Measurements from ENCODE around the gene DDN. TPM values are rescaled to one million over a fixed set of nuclear protein-coding genes. Genes with fewer than 3 reads are reported as not detected.

The DDN gene
- total and polyA plus RNA-seq, 9 of the 15 experiments (the other 6 are each of a cell fraction or from before 2014, with no cell fraction given): 0.03 to 3.6 (median 1.6) TPM

DNA sequence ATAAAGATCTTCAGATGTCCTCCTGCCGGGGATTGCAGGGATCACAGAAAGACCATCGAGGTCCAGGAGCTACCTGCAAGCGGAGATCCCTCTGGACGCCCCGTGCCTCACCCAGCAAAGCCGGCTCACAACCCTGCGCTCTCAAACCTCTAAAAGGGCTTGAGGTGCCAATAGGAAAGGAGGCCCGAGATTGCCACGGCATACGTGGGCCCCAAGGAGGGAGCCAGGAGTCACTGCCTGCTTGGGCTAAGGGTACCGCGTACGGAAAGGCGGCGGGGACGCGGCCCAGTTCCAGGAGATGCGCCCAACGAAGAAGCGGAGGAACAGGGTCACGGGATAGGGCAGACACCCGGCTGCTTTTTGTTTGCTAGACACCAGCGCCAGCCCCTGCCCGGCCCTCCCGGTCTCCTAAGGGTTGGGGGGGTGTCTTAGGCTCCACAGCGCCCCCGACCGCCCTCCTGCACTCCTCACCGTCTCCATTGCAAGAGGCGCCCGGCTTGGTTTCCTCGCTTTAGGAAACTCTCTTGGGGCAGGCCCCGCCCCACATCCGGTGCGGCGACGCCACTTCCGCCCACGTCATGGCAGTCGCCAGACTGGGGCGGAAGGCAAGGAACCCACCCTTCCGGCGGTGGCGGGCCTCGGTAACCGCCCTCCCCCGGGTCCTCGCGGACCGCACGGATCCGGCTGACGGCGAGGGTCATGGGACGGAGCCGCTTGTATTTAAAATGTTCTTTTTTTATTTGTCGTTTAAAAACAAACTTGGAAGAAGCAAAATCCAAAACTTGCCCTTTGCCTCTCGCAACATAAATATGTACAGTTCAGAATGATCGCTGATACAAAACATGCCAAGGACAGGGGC lies 19.3 kb upstream of the DDN start, which contains the start of gene PRKAG1 (continued):
- TF ChIP-seq, protein P1, sequence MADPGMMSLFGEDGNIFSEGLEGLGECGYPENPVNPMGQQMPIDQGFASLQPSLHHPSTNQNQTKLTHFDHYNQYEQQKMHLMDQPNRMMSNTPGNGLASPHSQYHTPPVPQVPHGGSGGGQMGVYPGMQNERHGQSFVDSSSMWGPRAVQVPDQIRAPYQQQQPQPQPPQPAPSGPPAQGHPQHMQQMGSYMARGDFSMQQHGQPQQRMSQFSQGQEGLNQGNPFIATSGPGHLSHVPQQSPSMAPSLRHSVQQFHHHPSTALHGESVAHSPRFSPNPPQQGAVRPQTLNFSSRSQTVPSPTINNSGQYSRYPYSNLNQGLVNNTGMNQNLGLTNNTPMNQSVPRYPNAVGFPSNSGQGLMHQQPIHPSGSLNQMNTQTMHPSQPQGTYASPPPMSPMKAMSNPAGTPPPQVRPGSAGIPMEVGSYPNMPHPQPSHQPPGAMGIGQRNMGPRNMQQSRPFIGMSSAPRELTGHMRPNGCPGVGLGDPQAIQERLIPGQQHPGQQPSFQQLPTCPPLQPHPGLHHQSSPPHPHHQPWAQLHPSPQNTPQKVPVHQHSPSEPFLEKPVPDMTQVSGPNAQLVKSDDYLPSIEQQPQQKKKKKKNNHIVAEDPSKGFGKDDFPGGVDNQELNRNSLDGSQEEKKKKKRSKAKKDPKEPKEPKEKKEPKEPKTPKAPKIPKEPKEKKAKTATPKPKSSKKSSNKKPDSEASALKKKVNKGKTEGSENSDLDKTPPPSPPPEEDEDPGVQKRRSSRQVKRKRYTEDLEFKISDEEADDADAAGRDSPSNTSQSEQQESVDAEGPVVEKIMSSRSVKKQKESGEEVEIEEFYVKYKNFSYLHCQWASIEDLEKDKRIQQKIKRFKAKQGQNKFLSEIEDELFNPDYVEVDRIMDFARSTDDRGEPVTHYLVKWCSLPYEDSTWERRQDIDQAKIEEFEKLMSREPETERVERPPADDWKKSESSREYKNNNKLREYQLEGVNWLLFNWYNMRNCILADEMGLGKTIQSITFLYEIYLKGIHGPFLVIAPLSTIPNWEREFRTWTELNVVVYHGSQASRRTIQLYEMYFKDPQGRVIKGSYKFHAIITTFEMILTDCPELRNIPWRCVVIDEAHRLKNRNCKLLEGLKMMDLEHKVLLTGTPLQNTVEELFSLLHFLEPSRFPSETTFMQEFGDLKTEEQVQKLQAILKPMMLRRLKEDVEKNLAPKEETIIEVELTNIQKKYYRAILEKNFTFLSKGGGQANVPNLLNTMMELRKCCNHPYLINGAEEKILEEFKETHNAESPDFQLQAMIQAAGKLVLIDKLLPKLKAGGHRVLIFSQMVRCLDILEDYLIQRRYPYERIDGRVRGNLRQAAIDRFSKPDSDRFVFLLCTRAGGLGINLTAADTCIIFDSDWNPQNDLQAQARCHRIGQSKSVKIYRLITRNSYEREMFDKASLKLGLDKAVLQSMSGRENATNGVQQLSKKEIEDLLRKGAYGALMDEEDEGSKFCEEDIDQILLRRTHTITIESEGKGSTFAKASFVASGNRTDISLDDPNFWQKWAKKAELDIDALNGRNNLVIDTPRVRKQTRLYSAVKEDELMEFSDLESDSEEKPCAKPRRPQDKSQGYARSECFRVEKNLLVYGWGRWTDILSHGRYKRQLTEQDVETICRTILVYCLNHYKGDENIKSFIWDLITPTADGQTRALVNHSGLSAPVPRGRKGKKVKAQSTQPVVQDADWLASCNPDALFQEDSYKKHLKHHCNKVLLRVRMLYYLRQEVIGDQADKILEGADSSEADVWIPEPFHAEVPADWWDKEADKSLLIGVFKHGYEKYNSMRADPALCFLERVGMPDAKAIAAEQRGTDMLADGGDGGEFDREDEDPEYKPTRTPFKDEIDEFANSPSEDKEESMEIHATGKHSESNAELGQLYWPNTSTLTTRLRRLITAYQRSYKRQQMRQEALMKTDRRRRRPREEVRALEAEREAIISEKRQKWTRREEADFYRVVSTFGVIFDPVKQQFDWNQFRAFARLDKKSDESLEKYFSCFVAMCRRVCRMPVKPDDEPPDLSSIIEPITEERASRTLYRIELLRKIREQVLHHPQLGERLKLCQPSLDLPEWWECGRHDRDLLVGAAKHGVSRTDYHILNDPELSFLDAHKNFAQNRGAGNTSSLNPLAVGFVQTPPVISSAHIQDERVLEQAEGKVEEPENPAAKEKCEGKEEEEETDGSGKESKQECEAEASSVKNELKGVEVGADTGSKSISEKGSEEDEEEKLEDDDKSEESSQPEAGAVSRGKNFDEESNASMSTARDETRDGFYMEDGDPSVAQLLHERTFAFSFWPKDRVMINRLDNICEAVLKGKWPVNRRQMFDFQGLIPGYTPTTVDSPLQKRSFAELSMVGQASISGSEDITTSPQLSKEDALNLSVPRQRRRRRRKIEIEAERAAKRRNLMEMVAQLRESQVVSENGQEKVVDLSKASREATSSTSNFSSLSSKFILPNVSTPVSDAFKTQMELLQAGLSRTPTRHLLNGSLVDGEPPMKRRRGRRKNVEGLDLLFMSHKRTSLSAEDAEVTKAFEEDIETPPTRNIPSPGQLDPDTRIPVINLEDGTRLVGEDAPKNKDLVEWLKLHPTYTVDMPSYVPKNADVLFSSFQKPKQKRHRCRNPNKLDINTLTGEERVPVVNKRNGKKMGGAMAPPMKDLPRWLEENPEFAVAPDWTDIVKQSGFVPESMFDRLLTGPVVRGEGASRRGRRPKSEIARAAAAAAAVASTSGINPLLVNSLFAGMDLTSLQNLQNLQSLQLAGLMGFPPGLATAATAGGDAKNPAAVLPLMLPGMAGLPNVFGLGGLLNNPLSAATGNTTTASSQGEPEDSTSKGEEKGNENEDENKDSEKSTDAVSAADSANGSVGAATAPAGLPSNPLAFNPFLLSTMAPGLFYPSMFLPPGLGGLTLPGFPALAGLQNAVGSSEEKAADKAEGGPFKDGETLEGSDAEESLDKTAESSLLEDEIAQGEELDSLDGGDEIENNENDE (IDR thresholded peaks at IDR 0.05; ENCODE audit: low read depth, low read length): no peak
- TF ChIP-seq MTA3 (IDR thresholded peaks at IDR 0.05; ENCODE audit: borderline replicate concordance): peak; percentile 81
- TF ChIP-seq, protein P2, sequence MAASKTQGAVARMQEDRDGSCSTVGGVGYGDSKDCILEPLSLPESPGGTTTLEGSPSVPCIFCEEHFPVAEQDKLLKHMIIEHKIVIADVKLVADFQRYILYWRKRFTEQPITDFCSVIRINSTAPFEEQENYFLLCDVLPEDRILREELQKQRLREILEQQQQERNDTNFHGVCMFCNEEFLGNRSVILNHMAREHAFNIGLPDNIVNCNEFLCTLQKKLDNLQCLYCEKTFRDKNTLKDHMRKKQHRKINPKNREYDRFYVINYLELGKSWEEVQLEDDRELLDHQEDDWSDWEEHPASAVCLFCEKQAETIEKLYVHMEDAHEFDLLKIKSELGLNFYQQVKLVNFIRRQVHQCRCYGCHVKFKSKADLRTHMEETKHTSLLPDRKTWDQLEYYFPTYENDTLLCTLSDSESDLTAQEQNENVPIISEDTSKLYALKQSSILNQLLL (CRISPR knock-in tag; IDR thresholded peaks at IDR 0.05; ENCODE audit: borderline replicate concordance): no peak
- no peak for TF ChIP-seq ZNF140 (CRISPR knock-in tag; IDR thresholded peaks at IDR 0.05)
- no peak for TF ChIP-seq U2AF2 (optimal IDR thresholded peaks at IDR 0.05; ENCODE audit: low read depth, low read length)
- TF ChIP-seq JUNB (CRISPR knock-in tag; conservative IDR thresholded peaks at IDR 0.05): no peak
- TF ChIP-seq, protein P3, sequence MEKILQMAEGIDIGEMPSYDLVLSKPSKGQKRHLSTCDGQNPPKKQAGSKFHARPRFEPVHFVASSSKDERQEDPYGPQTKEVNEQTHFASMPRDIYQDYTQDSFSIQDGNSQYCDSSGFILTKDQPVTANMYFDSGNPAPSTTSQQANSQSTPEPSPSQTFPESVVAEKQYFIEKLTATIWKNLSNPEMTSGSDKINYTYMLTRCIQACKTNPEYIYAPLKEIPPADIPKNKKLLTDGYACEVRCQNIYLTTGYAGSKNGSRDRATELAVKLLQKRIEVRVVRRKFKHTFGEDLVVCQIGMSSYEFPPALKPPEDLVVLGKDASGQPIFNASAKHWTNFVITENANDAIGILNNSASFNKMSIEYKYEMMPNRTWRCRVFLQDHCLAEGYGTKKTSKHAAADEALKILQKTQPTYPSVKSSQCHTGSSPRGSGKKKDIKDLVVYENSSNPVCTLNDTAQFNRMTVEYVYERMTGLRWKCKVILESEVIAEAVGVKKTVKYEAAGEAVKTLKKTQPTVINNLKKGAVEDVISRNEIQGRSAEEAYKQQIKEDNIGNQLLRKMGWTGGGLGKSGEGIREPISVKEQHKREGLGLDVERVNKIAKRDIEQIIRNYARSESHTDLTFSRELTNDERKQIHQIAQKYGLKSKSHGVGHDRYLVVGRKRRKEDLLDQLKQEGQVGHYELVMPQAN (IDR thresholded peaks at IDR 0.05; ENCODE audit: borderline replicate concordance): peak; percentile 17; the same call in 1 of the 2 replicates
- TF ChIP-seq, protein P4, sequence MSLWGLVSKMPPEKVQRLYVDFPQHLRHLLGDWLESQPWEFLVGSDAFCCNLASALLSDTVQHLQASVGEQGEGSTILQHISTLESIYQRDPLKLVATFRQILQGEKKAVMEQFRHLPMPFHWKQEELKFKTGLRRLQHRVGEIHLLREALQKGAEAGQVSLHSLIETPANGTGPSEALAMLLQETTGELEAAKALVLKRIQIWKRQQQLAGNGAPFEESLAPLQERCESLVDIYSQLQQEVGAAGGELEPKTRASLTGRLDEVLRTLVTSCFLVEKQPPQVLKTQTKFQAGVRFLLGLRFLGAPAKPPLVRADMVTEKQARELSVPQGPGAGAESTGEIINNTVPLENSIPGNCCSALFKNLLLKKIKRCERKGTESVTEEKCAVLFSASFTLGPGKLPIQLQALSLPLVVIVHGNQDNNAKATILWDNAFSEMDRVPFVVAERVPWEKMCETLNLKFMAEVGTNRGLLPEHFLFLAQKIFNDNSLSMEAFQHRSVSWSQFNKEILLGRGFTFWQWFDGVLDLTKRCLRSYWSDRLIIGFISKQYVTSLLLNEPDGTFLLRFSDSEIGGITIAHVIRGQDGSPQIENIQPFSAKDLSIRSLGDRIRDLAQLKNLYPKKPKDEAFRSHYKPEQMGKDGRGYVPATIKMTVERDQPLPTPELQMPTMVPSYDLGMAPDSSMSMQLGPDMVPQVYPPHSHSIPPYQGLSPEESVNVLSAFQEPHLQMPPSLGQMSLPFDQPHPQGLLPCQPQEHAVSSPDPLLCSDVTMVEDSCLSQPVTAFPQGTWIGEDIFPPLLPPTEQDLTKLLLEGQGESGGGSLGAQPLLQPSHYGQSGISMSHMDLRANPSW (CRISPR knock-in tag; IDR thresholded peaks at IDR 0.05): no peak
- no peak for TF ChIP-seq ZSCAN29 (IDR thresholded peaks at IDR 0.05)

Measured in K562 (cell line).